Neural progenitor cell (in vitro differentiated cells): Measurements from ENCODE around the gene NKAIN1. TPM values are rescaled to one million over a fixed set of nuclear protein-coding genes. Genes with fewer than 3 reads are reported as not detected.

ENCODE experiments used
- DNase-seq: peaks from one replicate; pipeline ENCODE4 v3.0.0-alpha.2; 2016; ENCODE audit warnings: low spot score
- H2AFZ ChIP-seq: fragments of 200-600 bp; sonication (generic); replicated peaks from 2 replicates; pipeline ENCODE4 v1.6.1; 2016; ENCODE audit warnings: antibody characterized with exemption
- H3F3A ChIP-seq: fragments of 200-600 bp; sonication (generic); 2 replicates; pipeline ENCODE4 v1.6.1; 2016; ENCODE audit warnings: antibody characterized with exemption, low read depth
- H3K27ac ChIP-seq: fragments of 200-600 bp; sonication (generic); 2 replicates; pipeline ENCODE4 v1.5.1; 2016; ENCODE audit warnings: mild to moderate bottlenecking
- H3K27me3 ChIP-seq: fragments of 200-600 bp; sonication (generic); 2 replicates; pipeline ENCODE4 v1.6.1; 2016; ENCODE audit warnings: mild to moderate bottlenecking, moderate library complexity
- H3K36me3 ChIP-seq: fragments of 200-600 bp; sonication (generic); 2 replicates; pipeline ENCODE4 v1.5.1; 2016
- H3K4me1 ChIP-seq: fragments of 200-600 bp; sonication (generic); 2 replicates; pipeline ENCODE4 v1.6.1; 2016; ENCODE audit warnings: mixed run types
- H3K4me2 ChIP-seq: fragments of 200-600 bp; sonication (generic); 2 replicates; pipeline ENCODE4 v1.6.1; 2016
- H3K4me3 ChIP-seq: fragments of 200-600 bp; sonication (generic); 2 replicates; pipeline ENCODE4 v1.5.1; 2016
- H3K79me2 ChIP-seq: fragments of 200-600 bp; sonication (generic); 2 replicates; pipeline ENCODE4 v1.6.1; 2016; ENCODE audit warnings: low read depth
- H3K9ac ChIP-seq: fragments of 200-600 bp; sonication (generic); 2 replicates; pipeline ENCODE4 v1.6.1; 2016
- H3K9me3 ChIP-seq: fragments of 200-600 bp; sonication (generic); 2 replicates; pipeline ENCODE4 v1.5.1; 2016; ENCODE audit warnings: low read depth
- H4K20me1 ChIP-seq: fragments of 200-600 bp; sonication (generic); 2 replicates; pipeline ENCODE4 v1.6.1; 2016; ENCODE audit warnings: low read depth
- H3K27ac Mint-ChIP-seq: 3 replicates; pipeline ENCODE4 v1.8.0; 2021; ENCODE audit warnings: mixed read lengths
- H3K27me3 Mint-ChIP-seq: 2 replicates; pipeline ENCODE4 v1.8.0; 2022; ENCODE audit warnings: low read depth, mild to moderate bottlenecking, inconsistent platforms, moderate library complexity, mixed read lengths; ENCODE audit not compliant: insufficient read depth
- H3K36me3 Mint-ChIP-seq: 3 replicates; pipeline ENCODE4 v1.8.0; 2021; ENCODE audit warnings: mixed read lengths
- H3K4me1 Mint-ChIP-seq: 3 replicates; pipeline ENCODE4 v1.8.0; 2021; ENCODE audit warnings: mixed read lengths
- H3K4me3 Mint-ChIP-seq: 3 replicates; pipeline ENCODE4 v1.8.0; 2021; ENCODE audit warnings: mild to moderate bottlenecking, moderate library complexity, mixed read lengths
- H3K9me3 Mint-ChIP-seq: 3 replicates; pipeline ENCODE4 v1.8.0; 2020; ENCODE audit warnings: mixed read lengths
- EZH2 ChIP-seq: fragments of 200-600 bp; sonication (generic); IDR thresholded peaks from 2 replicates; pipeline ENCODE4 v1.6.1; 2017; ENCODE audit warnings: antibody characterized with exemption, mild to moderate bottlenecking, moderate library complexity
- EZH2phosphoT487 ChIP-seq: fragments of 200-600 bp; sonication (generic); IDR thresholded peaks from 2 replicates; pipeline ENCODE4 v1.6.1; 2017; ENCODE audit warnings: antibody characterized with exemption
- total RNA-seq: library from RNA; depleted of rRNA; stranded (reverse); fragments of >200 nt; gene quantifications from 2 replicates; pipeline ENCODE4 v1.2.3, GENCODE V29; 2015; ENCODE audit warnings: low replicate concordance
- TF ChIP-seq, protein P1 (sequence below): fragments of 200-600 bp; sonication (generic); IDR thresholded peaks from 2 replicates; pipeline ENCODE4 v1.5.1; 2017; ENCODE audit warnings: antibody characterized with exemption, mild to moderate bottlenecking

Gene NKAIN1
- total RNA-seq, 1 donor from 2014 or later, result 14.5 TPM

DNA sequence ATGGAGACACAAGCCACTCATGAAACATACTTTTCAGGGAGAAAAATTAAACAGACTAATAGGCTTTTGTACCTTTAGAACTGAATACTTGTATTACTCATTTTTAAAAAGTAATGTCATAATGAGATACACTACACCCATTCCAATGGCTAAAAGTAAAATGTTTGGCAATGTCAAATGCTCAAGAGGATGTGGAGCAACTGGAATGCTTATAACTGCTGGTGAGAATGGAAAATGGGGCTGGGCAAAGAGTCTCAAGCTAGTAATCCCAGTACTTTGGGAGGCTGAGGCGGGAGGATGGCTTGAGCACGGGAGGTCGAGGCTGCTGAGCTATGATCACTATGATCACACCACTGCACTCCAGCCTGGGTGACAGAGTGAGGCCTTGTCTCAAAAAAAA is 86.3 kb downstream of the NKAIN1 start:
- no peak overlapping the region for H3K9ac ChIP-seq
- H3K27me3 ChIP-seq, result no peaks in the 10 kb centered on the region
- H3K27ac ChIP-seq, result no peak overlapping the region
- H3K4me3 ChIP-seq, result no peak overlapping the region
- no peak for TF ChIP-seq EZH2
- TF ChIP-seq, protein P1, sequence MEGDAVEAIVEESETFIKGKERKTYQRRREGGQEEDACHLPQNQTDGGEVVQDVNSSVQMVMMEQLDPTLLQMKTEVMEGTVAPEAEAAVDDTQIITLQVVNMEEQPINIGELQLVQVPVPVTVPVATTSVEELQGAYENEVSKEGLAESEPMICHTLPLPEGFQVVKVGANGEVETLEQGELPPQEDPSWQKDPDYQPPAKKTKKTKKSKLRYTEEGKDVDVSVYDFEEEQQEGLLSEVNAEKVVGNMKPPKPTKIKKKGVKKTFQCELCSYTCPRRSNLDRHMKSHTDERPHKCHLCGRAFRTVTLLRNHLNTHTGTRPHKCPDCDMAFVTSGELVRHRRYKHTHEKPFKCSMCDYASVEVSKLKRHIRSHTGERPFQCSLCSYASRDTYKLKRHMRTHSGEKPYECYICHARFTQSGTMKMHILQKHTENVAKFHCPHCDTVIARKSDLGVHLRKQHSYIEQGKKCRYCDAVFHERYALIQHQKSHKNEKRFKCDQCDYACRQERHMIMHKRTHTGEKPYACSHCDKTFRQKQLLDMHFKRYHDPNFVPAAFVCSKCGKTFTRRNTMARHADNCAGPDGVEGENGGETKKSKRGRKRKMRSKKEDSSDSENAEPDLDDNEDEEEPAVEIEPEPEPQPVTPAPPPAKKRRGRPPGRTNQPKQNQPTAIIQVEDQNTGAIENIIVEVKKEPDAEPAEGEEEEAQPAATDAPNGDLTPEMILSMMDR, result no peak
- TF ChIP-seq EZH2phosphoT487, result no peak
- H3F3A ChIP-seq, result peaks cover 16% of the 10 kb centered on the region
- Mint-ChIP-seq H3K4me3 (peak overlapping the region; percentile 65), H3K4me1 (peaks cover 8% of the 10 kb centered on the region), H3K27me3 (no peaks in the 10 kb centered on the region), H3K36me3 (peaks cover 4% of the 10 kb centered on the region), H3K27ac (peak overlapping the region; percentile 16), H3K9me3 (peaks cover 9% of the 10 kb centered on the region)
- H3K4me1 ChIP-seq, result peaks cover 7% of the 10 kb centered on the region
- H2AFZ ChIP-seq, result no peak overlapping the region
- no peak overlapping the region for H3K4me2 ChIP-seq
- H4K20me1 ChIP-seq, result no peaks in the 10 kb centered on the region
- H3K36me3 ChIP-seq, result no peaks in the 10 kb centered on the region
- no peak for DNase-seq
- no peaks in the 10 kb centered on the region for H3K9me3 ChIP-seq
- no peaks in the 10 kb centered on the region for H3K79me2 ChIP-seq

DNA sequence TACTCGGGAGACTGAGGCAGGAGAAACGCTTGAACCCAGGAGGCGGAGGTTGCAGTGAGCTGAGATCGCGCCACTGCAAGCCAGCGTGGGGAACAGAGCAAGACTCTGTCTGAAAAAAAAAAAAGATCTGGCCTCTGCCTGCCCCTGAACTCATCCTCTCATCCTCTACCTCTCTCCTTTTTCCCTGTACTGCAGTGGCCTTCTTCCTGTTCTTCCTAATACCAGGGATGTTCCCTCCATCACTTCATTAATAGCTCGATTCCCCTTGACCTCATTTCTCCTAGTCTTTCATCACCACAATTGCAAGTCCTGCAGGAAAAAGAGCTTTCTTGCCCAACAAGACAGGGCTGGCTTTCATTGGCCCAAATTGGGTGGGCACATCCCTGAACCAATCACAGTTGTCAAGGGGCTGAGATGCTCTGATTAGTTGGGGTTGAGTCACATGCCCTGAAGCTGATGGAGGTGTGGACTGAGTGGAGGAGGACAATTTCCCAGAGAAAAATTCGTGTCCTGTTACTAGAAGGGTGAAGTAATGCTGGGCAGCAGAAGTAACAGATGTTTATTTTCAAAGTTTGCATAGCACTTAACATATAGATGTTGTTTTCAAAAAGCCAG is 87.4 kb downstream of the NKAIN1 start:
- Histone ChIP-seq H3K79me2 (no peaks in the 10 kb centered on the region), H2AFZ (peak overlapping the region; percentile 51), H3K27me3 (no peaks in the 10 kb centered on the region), H4K20me1 (no peaks in the 10 kb centered on the region), H3K9ac (no peak overlapping the region), H3K4me2 (no peak overlapping the region), H3K36me3 (no peaks in the 10 kb centered on the region), H3F3A (peaks cover 16% of the 10 kb centered on the region), H3K9me3 (no peaks in the 10 kb centered on the region), H3K4me1 (peaks cover 7% of the 10 kb centered on the region), H3K27ac (no peak overlapping the region), H3K4me3 (no peak overlapping the region)
- H3K4me3 Mint-ChIP-seq, result no peak overlapping the region
- no peak for DNase-seq
- TF ChIP-seq, protein P1, result no peak
- TF ChIP-seq EZH2, result no peak
- no peak for TF ChIP-seq EZH2phosphoT487
- peaks cover 4% of the 10 kb centered on the region for H3K36me3 Mint-ChIP-seq
- peaks cover 8% of the 10 kb centered on the region for H3K4me1 Mint-ChIP-seq
- peak overlapping the region; percentile 22 for H3K27ac Mint-ChIP-seq
- H3K27me3 Mint-ChIP-seq, result no peaks in the 10 kb centered on the region
- peaks cover 9% of the 10 kb centered on the region for H3K9me3 Mint-ChIP-seq

DNA sequence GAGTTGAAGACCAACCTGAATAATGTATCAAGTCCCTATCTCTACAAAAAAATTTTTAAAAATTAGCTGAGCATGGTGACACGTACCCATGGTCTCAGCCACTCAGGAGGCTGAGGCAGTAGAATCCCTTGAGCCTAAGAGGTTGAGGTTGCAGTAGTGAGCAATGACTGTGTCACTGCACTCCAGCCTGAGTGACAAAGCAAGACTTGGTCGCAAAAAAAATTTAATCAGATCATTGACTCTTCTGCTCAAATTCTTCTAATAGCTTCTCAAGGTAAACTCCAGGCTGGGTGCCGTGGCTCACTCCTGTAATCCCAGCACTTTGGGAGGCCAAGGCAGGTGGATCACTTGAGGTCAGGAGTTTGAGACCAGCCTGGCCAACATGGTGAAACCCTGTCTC is 88.3 kb downstream of the NKAIN1 start:
- Histone ChIP-seq H2AFZ (no peak overlapping the region), H3K4me2 (no peak overlapping the region), H3F3A (peaks cover 16% of the 10 kb centered on the region), H3K4me3 (no peak overlapping the region), H3K9ac (no peak overlapping the region), H3K4me1 (peaks cover 7% of the 10 kb centered on the region), H3K9me3 (no peaks in the 10 kb centered on the region), H4K20me1 (no peaks in the 10 kb centered on the region), H3K79me2 (no peaks in the 10 kb centered on the region), H3K27ac (no peak overlapping the region), H3K27me3 (no peaks in the 10 kb centered on the region), H3K36me3 (no peaks in the 10 kb centered on the region)
- Mint-ChIP-seq H3K4me3 (no peak overlapping the region), H3K9me3 (peaks cover 9% of the 10 kb centered on the region), H3K4me1 (peaks cover 8% of the 10 kb centered on the region), H3K36me3 (peaks cover 4% of the 10 kb centered on the region), H3K27me3 (no peaks in the 10 kb centered on the region), H3K27ac (no peak overlapping the region)
- DNase-seq, result no peak
- no peak for TF ChIP-seq EZH2phosphoT487
- TF ChIP-seq, protein P1, result no peak
- no peak for TF ChIP-seq EZH2
